GM18498 (cell line): ENCODE measurements around the gene B3GALNT1.

Experiments
- ATAC-seq: cut with Tn5 transposase; IDR thresholded peaks from one replicate; pipeline ENCODE4 v1.9.1; 2021; ENCODE audit warnings: mild to moderate bottlenecking, moderate library complexity; ENCODE audit not compliant: unreplicated experiment

B3GALNT1 gene

GRCh38 chr3:161104561-161105551 lies at the start of gene B3GALNT1:
Gene B3GALNT1, minus strand, starts transcription at chr3:161105349. Its CDS starts 18,595 bp downstream, at chr3:161086754.
- ATAC-seq: peak; percentile 80

- ATAC-seq: no peak
Observed at GRCh38 chr3:161153480-161153879, 48.3 kb upstream of the B3GALNT1 start.

GRCh38 chr3:161150001-161150525 lies 44.9 kb upstream of the B3GALNT1 start:
- ATAC-seq: no peak

- ATAC-seq: no peak
Observed at GRCh38 chr3:161149529-161149928, 44.4 kb upstream of the B3GALNT1 start.

- ATAC-seq: no peak
Observed at GRCh38 chr3:161148832-161149475, 43.8 kb upstream of the B3GALNT1 start.

- no peak for ATAC-seq
Observed at GRCh38 chr3:161142486-161142885, 37.3 kb upstream of the B3GALNT1 start.

- ATAC-seq: no peak
Observed at GRCh38 chr3:161139686-161140085, 34.5 kb upstream of the B3GALNT1 start.

GRCh38 chr3:161137260-161137659 lies 32.1 kb upstream of the B3GALNT1 start:
- ATAC-seq: no peak

- ATAC-seq: no peak
Observed at GRCh38 chr3:161132391-161132790, 27.2 kb upstream of the B3GALNT1 start.

GRCh38 chr3:161126495-161126894 lies 21.3 kb upstream of the B3GALNT1 start:
- no peak for ATAC-seq

GRCh38 chr3:161117646-161118045 lies 12.5 kb upstream of the B3GALNT1 start:
- ATAC-seq: no peak

- no peak for ATAC-seq
Observed at GRCh38 chr3:161108840-161109239, 3.7 kb upstream of the B3GALNT1 start.

- no peak for ATAC-seq
Observed at GRCh38 chr3:161107311-161107710, 2.2 kb upstream of the B3GALNT1 start.

- ATAC-seq: no peak
Observed at GRCh38 chr3:161103776-161104385, 1.3 kb downstream of the B3GALNT1 start.

GRCh38 chr3:161101609-161102008 lies 3.5 kb downstream of the B3GALNT1 start:
- ATAC-seq: no peak

GRCh38 chr3:161100994-161101393 lies 4.2 kb downstream of the B3GALNT1 start:
- no peak for ATAC-seq

- ATAC-seq: no peak
Observed at GRCh38 chr3:161096771-161097367, 8.3 kb downstream of the B3GALNT1 start.

GRCh38 chr3:161093895-161094294 lies 11.3 kb downstream of the B3GALNT1 start:
- ATAC-seq: no peak

- ATAC-seq: no peak
Observed at GRCh38 chr3:161084277-161084676, 20.9 kb downstream of the B3GALNT1 start.

- ATAC-seq: no peak
Observed at GRCh38 chr3:161083131-161083530, 22.0 kb downstream of the B3GALNT1 start.

- peak; percentile 18 for ATAC-seq
Observed at GRCh38 chr3:161082063-161082462, 23.1 kb downstream of the B3GALNT1 start.
